GM18519 (cell line): Measurements from ENCODE around the gene GPR107.

Experiments used
- ATAC-seq: cut with Tn5 transposase; IDR thresholded peaks from one replicate; pipeline ENCODE4 v1.9.1; 2021; ENCODE audit warnings: mild to moderate bottlenecking, moderate library complexity; ENCODE audit not compliant: unreplicated experiment, low FRiP score

Gene GPR107

GRCh38 chr9:130155647-130156046, 101.9 kb downstream of the GPR107 start:
- ATAC-seq, result no peak

- ATAC-seq, result no peak
Observed at GRCh38 chr9:130156672-130157071, 103.0 kb downstream of the GPR107 start.

- ATAC-seq, result no peak
Observed at GRCh38 chr9:130157079-130157478, 103.4 kb downstream of the GPR107 start.

GRCh38 chr9:130158001-130158400, 104.3 kb downstream of the GPR107 start:
- no peak for ATAC-seq

- no peak for ATAC-seq
Observed at GRCh38 chr9:130159057-130159456, 105.4 kb downstream of the GPR107 start.

- ATAC-seq, result no peak
Observed at GRCh38 chr9:130159915-130160670, 106.4 kb downstream of the GPR107 start.

GRCh38 chr9:130160862-130161470, 107.3 kb downstream of the GPR107 start:
- ATAC-seq, result no peak

- ATAC-seq, result no peak
Observed at GRCh38 chr9:130165579-130165978, 111.9 kb downstream of the GPR107 start.

- no peak for ATAC-seq
Observed at GRCh38 chr9:130166399-130166798, 112.7 kb downstream of the GPR107 start.

- no peak for ATAC-seq
Observed at GRCh38 chr9:130167927-130168326, 114.2 kb downstream of the GPR107 start.

GRCh38 chr9:130171226-130172148, 117.8 kb downstream of the GPR107 start:
- no peak for ATAC-seq

GRCh38 chr9:130172161-130172857, 118.6 kb downstream of the GPR107 start, which contains the start of gene NCS1:
Gene NCS1 (plus strand): TSS chr9:130172404. CDS start chr9:130172664, 260 bp downstream.
- ATAC-seq, result no peak

GRCh38 chr9:130172858-130173665, 119.4 kb downstream of the GPR107 start:
- ATAC-seq, result no peak

- ATAC-seq, result no peak
Observed at GRCh38 chr9:130173666-130173983, 119.9 kb downstream of the GPR107 start.

GRCh38 chr9:130174025-130174424, 120.3 kb downstream of the GPR107 start:
- no peak for ATAC-seq

- no peak for ATAC-seq
Observed at GRCh38 chr9:130174920-130175321, 121.2 kb downstream of the GPR107 start.

- no peak for ATAC-seq
Observed at GRCh38 chr9:130175355-130175754, 121.6 kb downstream of the GPR107 start.

GRCh38 chr9:130176760-130177159, 123.1 kb downstream of the GPR107 start:
- ATAC-seq, result no peak

- ATAC-seq, result no peak
Observed at GRCh38 chr9:130177898-130178805, 124.4 kb downstream of the GPR107 start.
